GM06990 (cell line): ENCODE data around the gene ELOA.
"Not testable (repeated sequence)": the region's sequence is repeated elsewhere in the genome, so short reads cannot be mapped to it uniquely, and the experiment has no call there.

Experiments used
- DNase-seq: peaks from one replicate; pipeline ENCODE4 v3.0.0-alpha.2; 2011; ENCODE audit not compliant: insufficient read length; ENCODE audit errors: extremely low read depth
- H3K27me3 ChIP-seq: replicated peaks from 2 replicates; pipeline ENCODE4 v1.6.0; 2011; ENCODE audit warnings: low read length; ENCODE audit not compliant: control insufficient read depth, insufficient read depth
- H3K36me3 ChIP-seq: 2 replicates; pipeline ENCODE4 v1.5.1; 2011; ENCODE audit warnings: low read length; ENCODE audit not compliant: control insufficient read depth, insufficient read depth
- H3K4me3 ChIP-seq: replicated peaks from 2 replicates; pipeline ENCODE4 v1.5.1; 2011; ENCODE audit warnings: low read depth, mild to moderate bottlenecking, control low read depth, low read length
- TF ChIP-seq, protein P1 (sequence below): IDR thresholded peaks from 2 replicates; pipeline ENCODE4 v1.5.1; 2011; ENCODE audit warnings: low read length, control low read depth, mild to moderate bottlenecking, inconsistent platforms; ENCODE audit not compliant: insufficient read depth, poor library complexity, severe bottlenecking

ELOA gene

DNA sequence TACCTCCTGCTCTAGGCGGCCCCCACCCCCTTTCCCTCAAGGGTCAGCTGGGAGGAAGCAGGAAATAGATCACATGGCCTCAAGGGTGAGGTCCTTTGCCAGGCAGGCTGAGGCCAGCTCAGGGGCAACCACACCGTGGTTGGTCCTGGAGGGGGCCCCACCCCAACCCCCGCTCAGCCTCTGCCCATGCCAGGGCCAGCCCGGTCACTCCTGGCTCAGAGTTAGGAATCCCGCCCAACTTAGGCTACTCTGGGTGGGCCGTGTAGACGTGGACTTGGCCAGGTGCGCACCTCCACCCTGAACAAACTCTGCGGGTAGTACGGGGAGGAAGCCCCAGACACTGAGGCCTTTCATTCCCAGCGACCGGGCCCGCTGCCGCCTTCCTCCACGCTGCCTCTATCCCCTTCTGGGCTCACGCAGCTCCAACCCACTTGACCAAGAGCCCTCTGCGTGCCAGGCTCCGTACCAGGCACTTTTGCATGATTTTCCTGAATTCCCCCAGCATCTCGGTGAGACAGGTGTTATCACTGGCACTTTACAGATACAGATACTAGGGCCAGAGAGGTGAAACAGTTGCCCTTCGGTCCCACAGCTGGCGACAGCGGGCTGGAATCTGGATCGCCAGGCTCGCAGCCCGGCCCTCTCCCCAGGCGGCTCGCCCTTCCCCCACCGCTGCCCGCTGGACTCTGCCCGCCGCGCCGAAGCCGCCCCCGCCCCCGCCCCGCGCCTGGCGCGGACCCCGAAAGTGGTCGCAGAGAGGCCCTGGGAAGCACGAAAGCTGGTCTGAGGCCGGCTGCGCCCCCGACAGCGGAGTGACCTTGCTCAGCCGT is 56.5 kb downstream of the ELOA start:
- DNase-seq: no peak
- H3K27me3 ChIP-seq: no peaks in the 10 kb centered on the region
- TF ChIP-seq, protein P1, sequence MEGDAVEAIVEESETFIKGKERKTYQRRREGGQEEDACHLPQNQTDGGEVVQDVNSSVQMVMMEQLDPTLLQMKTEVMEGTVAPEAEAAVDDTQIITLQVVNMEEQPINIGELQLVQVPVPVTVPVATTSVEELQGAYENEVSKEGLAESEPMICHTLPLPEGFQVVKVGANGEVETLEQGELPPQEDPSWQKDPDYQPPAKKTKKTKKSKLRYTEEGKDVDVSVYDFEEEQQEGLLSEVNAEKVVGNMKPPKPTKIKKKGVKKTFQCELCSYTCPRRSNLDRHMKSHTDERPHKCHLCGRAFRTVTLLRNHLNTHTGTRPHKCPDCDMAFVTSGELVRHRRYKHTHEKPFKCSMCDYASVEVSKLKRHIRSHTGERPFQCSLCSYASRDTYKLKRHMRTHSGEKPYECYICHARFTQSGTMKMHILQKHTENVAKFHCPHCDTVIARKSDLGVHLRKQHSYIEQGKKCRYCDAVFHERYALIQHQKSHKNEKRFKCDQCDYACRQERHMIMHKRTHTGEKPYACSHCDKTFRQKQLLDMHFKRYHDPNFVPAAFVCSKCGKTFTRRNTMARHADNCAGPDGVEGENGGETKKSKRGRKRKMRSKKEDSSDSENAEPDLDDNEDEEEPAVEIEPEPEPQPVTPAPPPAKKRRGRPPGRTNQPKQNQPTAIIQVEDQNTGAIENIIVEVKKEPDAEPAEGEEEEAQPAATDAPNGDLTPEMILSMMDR: no peak
- H3K36me3 ChIP-seq: peaks cover 16% of the 10 kb centered on the region
- peak overlapping the region; percentile 93 for H3K4me3 ChIP-seq

DNA sequence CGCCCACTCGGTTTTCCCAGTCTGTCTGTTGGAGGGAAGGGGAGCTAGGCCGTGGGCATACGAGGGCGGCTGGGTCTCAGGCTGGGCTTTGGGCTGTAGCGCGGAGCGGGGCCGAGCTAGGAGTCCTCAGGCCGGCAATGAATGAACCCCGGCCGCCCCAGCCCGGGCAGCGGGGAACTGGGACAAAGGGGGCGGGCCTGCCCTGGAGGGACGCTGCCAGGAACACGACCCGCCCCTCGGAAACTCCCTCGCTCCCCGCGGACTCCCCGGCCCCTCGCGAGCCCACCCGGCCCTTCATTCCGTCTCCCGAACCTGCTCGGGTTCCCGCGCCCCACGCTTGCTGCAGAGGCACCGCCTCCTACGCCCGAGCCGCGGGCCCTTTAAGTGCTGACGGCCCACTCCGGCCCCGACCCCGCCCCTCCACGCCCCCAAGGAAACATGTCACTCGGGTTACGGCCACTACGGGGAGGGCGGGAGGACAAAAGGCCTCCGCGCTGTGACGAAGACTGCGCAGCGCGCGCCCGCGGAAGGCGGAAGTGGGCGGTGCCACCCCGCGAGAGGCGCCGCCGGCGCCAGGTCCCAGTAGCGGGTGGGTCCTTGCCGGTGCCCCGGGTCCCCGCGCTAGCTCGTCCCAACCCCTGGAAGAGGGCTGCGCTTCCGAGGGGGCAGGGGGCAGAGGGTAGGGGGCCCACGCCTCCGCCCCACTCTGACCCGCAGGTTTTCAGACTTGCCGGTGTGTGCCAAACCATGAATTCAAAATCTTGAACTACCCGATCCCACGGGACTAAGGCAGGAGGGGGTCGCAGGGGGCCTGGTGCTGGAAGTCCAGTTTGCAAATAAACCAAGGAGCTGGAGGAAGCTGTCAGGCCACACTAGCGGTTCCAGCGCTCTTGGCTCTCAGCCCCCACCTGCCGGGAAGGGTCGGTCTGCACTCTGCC is 57.4 kb downstream of the ELOA start, which contains the start of gene GALE:
Gene GALE (minus strand): TSS at position 355 of the 938 bp plus-strand sequence. CDS start 1,747 bp downstream, outside the sequence.
- DNase-seq: peak; percentile 96
- TF ChIP-seq, protein P1: no peak
- Histone ChIP-seq H3K27me3 (no peaks in the 10 kb centered on the region), H3K4me3 (peak within 1 kb of the TSS; percentile 93), H3K36me3 (peaks cover 16% of the 10 kb centered on the region)

DNA sequence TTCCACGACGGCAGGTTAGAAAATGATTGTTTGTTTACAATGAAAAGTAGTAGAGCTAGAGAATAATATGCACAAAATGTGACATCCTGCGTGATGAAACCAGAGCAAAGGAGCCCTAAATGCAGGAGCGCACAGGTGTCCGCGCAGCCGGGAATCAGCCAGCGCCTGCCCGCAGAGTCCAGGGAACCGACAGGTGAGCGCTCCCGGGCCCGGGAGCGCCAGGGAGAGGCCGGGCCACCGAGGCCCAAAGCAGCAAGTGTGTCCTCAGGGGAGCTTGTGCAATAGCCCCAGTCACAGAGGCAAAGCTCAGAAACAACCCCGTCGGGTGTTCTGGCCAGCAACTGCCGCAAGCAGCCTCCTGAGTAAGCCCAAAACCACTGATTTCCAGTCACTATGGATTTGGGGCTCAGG is 58.1 kb downstream of the ELOA start:
- H3K36me3 ChIP-seq: peaks cover 14% of the 10 kb centered on the region
- H3K27me3 ChIP-seq: no peaks in the 10 kb centered on the region
- TF ChIP-seq, protein P1: no peak
- peak overlapping the region; percentile 93 for H3K4me3 ChIP-seq
- DNase-seq: no peak

DNA sequence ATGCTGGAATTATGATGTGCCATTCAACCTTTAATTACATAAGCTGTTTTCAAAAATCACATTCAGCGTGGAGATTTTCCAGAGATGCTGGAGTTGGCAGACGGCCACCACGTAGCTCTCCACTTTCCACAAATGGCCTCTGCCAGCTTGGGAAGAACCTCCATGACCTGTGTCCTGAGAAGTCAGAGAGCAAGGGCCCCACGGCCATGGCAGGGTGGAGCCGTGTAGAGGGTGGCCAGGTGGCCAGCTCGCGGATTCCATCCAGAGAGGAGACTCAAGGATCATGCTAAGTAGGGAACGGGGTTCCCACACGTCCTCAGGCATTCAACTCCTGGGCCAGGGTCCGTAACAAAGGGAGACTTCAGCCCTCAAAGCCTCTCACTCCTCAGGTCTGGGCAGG is 58.6 kb downstream of the ELOA start:
- H3K4me3 ChIP-seq: no peak overlapping the region
- TF ChIP-seq, protein P1: no peak
- no peak for DNase-seq

DNA sequence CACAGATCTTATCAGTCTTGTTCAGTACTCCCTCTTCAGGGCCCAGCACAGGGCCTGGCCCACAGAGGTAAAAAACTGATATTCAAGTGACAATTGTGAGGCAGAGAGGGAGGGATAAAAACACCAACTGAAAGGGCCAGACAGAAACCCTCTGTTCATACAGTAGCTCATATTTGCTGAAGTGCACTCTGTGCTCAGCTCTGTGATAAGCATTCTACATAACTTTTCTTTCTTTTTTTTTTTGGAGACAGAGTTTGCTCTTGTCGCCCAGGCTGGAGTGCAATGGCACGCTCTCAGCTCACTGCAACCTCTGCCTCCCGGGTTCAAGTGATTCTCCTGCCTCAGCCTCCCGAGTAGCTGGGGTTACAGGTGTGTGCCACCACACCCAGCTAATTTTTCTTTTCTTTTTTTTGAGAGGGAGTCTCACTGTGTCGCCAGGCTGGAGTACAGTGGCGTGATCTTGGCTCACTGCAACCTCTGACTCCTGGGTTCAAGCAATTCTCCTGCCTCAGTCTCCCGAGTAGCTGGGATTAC is 59.6 kb downstream of the ELOA start:
- not testable (repeated sequence) for H3K36me3 ChIP-seq, DNase-seq, H3K4me3 ChIP-seq, H3K27me3 ChIP-seq

More for the DNA sequence above, 58.6 kb downstream of the ELOA start:
- Histone ChIP-seq H3K27me3 (no peaks in the 10 kb centered on the region), H3K36me3 (peaks cover 9% of the 10 kb centered on the region)
